GM18951 (cell line): ENCODE results near the gene IDI2.
A peak's percentile ranks its signal among the peaks of the same experiment; 100 is the strongest.
"Not testable (repeated sequence)": the region's sequence is repeated elsewhere in the genome, so short reads cannot be mapped to it uniquely, and the experiment has no call there.

Source experiments
- POLR2A ChIP-seq: IDR thresholded peaks from 4 replicates; pipeline ENCODE4 v1.6.1; 2011; ENCODE audit warnings: mild to moderate bottlenecking; ENCODE audit not compliant: insufficient read length, insufficient read depth; ENCODE audit errors: extremely low read depth
- in situ Hi-C: fragments of 300-500 bp; cut with MboI; formaldehyde crosslinking; loops from one replicate; pipeline ENCODE4 v1.12.0; 2022; ENCODE audit warnings: low sequenced_read_pairs, mixed read lengths, inconsistent platforms; ENCODE audit not compliant: unreplicated experiment

Gene IDI2

GRCh38 chr10:1037098-1037497 is 11.4 kb upstream of the IDI2 start:
- peak; percentile 16 for TF ChIP-seq POLR2A
- in situ Hi-C loops = no loop called here

- no peak for TF ChIP-seq POLR2A
- in situ Hi-C loops = no loop called here
Observed at GRCh38 chr10:1036341-1036791, 10.7 kb upstream of the IDI2 start.

GRCh38 chr10:1035201-1035600 is 9.5 kb upstream of the IDI2 start:
- TF ChIP-seq POLR2A = no peak
- in situ Hi-C loops = no loop called here

GRCh38 chr10:1034758-1035157 is 9.1 kb upstream of the IDI2 start:
- no peak for TF ChIP-seq POLR2A
- in situ Hi-C loops = no loop called here

- in situ Hi-C loops = no loop called here
- TF ChIP-seq POLR2A = no peak
Observed at GRCh38 chr10:1033601-1034000, 7.9 kb upstream of the IDI2 start.

- in situ Hi-C loops = no loop called here
- TF ChIP-seq POLR2A = no peak
Observed at GRCh38 chr10:1029838-1030237, 4.2 kb upstream of the IDI2 start.

GRCh38 chr10:1026578-1026977 is 919 bp upstream of the IDI2 start:
- in situ Hi-C loops = no loop called here
- no peak for TF ChIP-seq POLR2A

- TF ChIP-seq POLR2A = no peak
- in situ Hi-C loops = no loop called here
Observed at GRCh38 chr10:1024103-1024502, 1.6 kb downstream of the IDI2 start.

GRCh38 chr10:1022413-1022812 is 3.2 kb downstream of the IDI2 start:
- in situ Hi-C loops = no loop called here
- no peak for TF ChIP-seq POLR2A

GRCh38 chr10:1020958-1021357 is 4.7 kb downstream of the IDI2 start:
- in situ Hi-C loops = no loop called here
- TF ChIP-seq POLR2A = peak; percentile 19

- no peak for TF ChIP-seq POLR2A
- in situ Hi-C loops = no loop called here
Observed at GRCh38 chr10:1020460-1020859, 5.2 kb downstream of the IDI2 start.

GRCh38 chr10:1019362-1019761 is 6.3 kb downstream of the IDI2 start:
- TF ChIP-seq POLR2A = no peak
- in situ Hi-C loops = no loop called here

GRCh38 chr10:1015688-1016087 is 10.0 kb downstream of the IDI2 start:
- in situ Hi-C loops = no loop called here

GRCh38 chr10:1011696-1012095 is 14.0 kb downstream of the IDI2 start:
- in situ Hi-C loops = no loop called here

More at GRCh38 chr10:1015688-1016087, 10.0 kb downstream of the IDI2 start:
- TF ChIP-seq POLR2A = no peak

GRCh38 chr10:1010703-1011102 is 15.0 kb downstream of the IDI2 start:
- TF ChIP-seq POLR2A = no peak
- in situ Hi-C loops = no loop called here

More at GRCh38 chr10:1011696-1012095, 14.0 kb downstream of the IDI2 start:
- no peak for TF ChIP-seq POLR2A

- in situ Hi-C loops = not testable (repeated sequence)
Observed at GRCh38 chr10:1009947-1010346, 15.7 kb downstream of the IDI2 start.
